Measurements from ENCODE around the gene KRT38. TPM values are rescaled to one million over a fixed set of nuclear protein-coding genes. Genes with fewer than 3 reads are reported as not detected.

Gene KRT38
- total RNA-seq, 1 experiment from 2014 or later, result not detected

GRCh38 chr17:41396340-41396739 is 44.4 kb downstream of the KRT38 start:
- Histone ChIP-seq H3K23me2 (ENCODE audit: insufficient read length, low read depth, low read length, poor library complexity, severe bottlenecking) (no peaks in the 10 kb centered on the region), H3T11ph (ENCODE audit: low read length) (no peak overlapping the region), H2BK120ac (ENCODE audit: low read depth, low read length, poor library complexity, severe bottlenecking) (no peak overlapping the region), H3K14ac (ENCODE audit: insufficient read depth, low read length) (no peak overlapping the region), H3K4ac (ENCODE audit: low read depth, low read length) (no peak overlapping the region), H3K4me1 (ENCODE audit: insufficient read depth, low read length) (no peaks in the 10 kb centered on the region), H3K79me2 (ENCODE audit: insufficient read depth, low read length) (no peaks in the 10 kb centered on the region), H3K79me1 (ENCODE audit: insufficient read depth, low read depth, low read length, poor library complexity, severe bottlenecking) (no peaks in the 10 kb centered on the region), H3K18ac (ENCODE audit: insufficient read length, low read depth, low read length) (no peak overlapping the region), H3K23ac (ENCODE audit: insufficient read length, low read depth, low read length) (no peak overlapping the region), H2AK5ac (ENCODE audit: insufficient read length, low read length) (no peak overlapping the region), H3K56ac (ENCODE audit: insufficient read length, low read depth, low read length) (no peak overlapping the region), H3K4me2 (ENCODE audit: insufficient read depth, insufficient read length, low read length) (no peak overlapping the region), H3K27me3 (ENCODE audit: insufficient read depth, low read length) (no peaks in the 10 kb centered on the region), H3K9ac (ENCODE audit: extremely low read depth, insufficient read length, low read length) (no peak overlapping the region), H2BK15ac (ENCODE audit: low read depth, low read length) (no peak overlapping the region), H4K91ac (ENCODE audit: insufficient read length, low read depth, low read length) (no peak overlapping the region), H2AFZ (ENCODE audit: low read length) (no peak overlapping the region), H4K20me1 (ENCODE audit: control insufficient read depth, insufficient read depth, insufficient read length) (no peaks in the 10 kb centered on the region), H3K27ac (ENCODE audit: insufficient read length, low read depth, low read length) (no peak overlapping the region), H2BK12ac (ENCODE audit: insufficient read length, low read depth, low read length) (no peak overlapping the region), H4K5ac (ENCODE audit: insufficient read length, low read depth, low read length) (no peak overlapping the region), H2BK5ac (ENCODE audit: insufficient read length, low read length) (no peak overlapping the region), H3K9me3 (ENCODE audit: control insufficient read depth, low read depth, low read length) (no peaks in the 10 kb centered on the region), H2BK20ac (ENCODE audit: low read depth, low read length, poor library complexity, severe bottlenecking) (no peak overlapping the region), H4K8ac (replicated peaks; ENCODE audit: insufficient read length, low read depth, low read length) (no peak overlapping the region)
- H3K27ac Mint-ChIP-seq, result no peak overlapping the region; a peak in 1 of 7 replicates
- DNase-seq, result no peak
- WGBS (ENCODE audit: extremely low coverage, insufficient read length, low lambda C conversion rate), result no CpG with 5 or more reads among the region's 7 CpGs
- TF ChIP-seq CTCF (conservative IDR thresholded peaks at IDR 0.05), result no peak
- no peaks in the 10 kb centered on the region for H3K36me3 Mint-ChIP-seq (ENCODE audit: insufficient read depth in 1 of 3, low read depth in 3 of 3)
- H3K4me1 Mint-ChIP-seq, result 0 out of 4 replicates have a peak, but pooled peaks cover 0 to 3% of the 10 kb centered on the region in 2 experiments
- no peaks in the 10 kb centered on the region; a peak in 1 of 5 replicates for H3K9me3 Mint-ChIP-seq
- no peak overlapping the region for H3K4me3 Mint-ChIP-seq
- peaks cover 4% of the 10 kb centered on the region for H3K27me3 Mint-ChIP-seq (ENCODE audit: low read depth)

Data from H9 (cell line).